Lower leg skin (tissue), 3 donors: Measurements from ENCODE around the gene ADGRL3.

Experiments used
- POLR2A ChIP-seq, 2 donors: fragments of 450-650 bp; IDR thresholded peaks; one replicate each; pipeline ENCODE4 v1.6.1; 2016 to 2017; ENCODE audit warnings: antibody characterized with exemption in 2 of 2, mild to moderate bottlenecking in 1 of 2, moderate library complexity in 1 of 2
- TF ChIP-seq, protein P1 (sequence below), 3 donors: fragments of 450-650 bp; IDR thresholded peaks; one replicate each; pipeline ENCODE4 v1.5.1; 2016; ENCODE audit warnings: antibody characterized with exemption in 3 of 3, mild to moderate bottlenecking in 3 of 3, moderate library complexity in 2 of 3

DNA sequence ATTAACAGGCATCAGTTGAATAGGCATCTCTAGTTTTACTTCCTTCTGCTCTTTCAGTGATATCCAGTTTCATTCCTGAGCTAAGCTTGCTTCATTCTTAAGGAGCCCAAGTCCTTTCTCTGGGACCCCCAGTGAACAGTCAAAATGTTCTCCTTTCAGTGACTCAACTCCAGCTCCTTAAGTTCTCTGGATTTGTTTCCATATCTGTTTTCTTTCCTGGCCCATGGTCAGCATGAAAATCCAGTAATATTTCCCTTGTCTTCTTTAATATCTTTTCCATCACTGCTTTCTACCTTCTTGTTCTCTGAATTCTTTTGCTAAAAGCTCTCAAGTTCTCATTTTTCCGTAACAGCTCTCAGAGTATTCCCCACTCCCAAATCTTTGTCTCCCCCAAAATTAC is 25.5 kb downstream of the ADGRL3 start:
- TF ChIP-seq, protein P1, sequence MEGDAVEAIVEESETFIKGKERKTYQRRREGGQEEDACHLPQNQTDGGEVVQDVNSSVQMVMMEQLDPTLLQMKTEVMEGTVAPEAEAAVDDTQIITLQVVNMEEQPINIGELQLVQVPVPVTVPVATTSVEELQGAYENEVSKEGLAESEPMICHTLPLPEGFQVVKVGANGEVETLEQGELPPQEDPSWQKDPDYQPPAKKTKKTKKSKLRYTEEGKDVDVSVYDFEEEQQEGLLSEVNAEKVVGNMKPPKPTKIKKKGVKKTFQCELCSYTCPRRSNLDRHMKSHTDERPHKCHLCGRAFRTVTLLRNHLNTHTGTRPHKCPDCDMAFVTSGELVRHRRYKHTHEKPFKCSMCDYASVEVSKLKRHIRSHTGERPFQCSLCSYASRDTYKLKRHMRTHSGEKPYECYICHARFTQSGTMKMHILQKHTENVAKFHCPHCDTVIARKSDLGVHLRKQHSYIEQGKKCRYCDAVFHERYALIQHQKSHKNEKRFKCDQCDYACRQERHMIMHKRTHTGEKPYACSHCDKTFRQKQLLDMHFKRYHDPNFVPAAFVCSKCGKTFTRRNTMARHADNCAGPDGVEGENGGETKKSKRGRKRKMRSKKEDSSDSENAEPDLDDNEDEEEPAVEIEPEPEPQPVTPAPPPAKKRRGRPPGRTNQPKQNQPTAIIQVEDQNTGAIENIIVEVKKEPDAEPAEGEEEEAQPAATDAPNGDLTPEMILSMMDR (IDR thresholded peaks at IDR 0.05): no peak
- no peak for TF ChIP-seq POLR2A (IDR thresholded peaks at IDR 0.05)
